GM12878 (cell line): Measurements from ENCODE around the gene TRAF3IP3. TPM values are rescaled to one million over a fixed set of nuclear protein-coding genes. Genes with fewer than 3 reads are reported as not detected.

Experiments
- ATAC-seq: fragments of 200-7000 bp; cut with Tn5 transposase; 3 replicates; pipeline ENCODE4 v1.9.1; 2020; ENCODE audit warnings: mild to moderate bottlenecking, moderate library complexity
- BruUV-seq: library from RNA; stranded (reverse); fragments of 400-500 nt; replicated peaks from 2 replicates; lab custom pipeline; 2021; lab: Mats Ljungman, UMichigan
- CTCF ChIA-PET: fragments of 300-600 bp; sonication (Branson Sonifier 250); formaldehyde crosslinking; extraction: SDS; loops from one replicate; lab custom pipeline; 2021; ENCODE audit warnings: inconsistent platforms; lab: Yijun Ruan, JAX
- POLR2A ChIA-PET: fragments of 350-600 bp; formaldehyde crosslinking; extraction: SDS; loops from one replicate; lab custom pipeline; 2021; ENCODE audit warnings: inconsistent platforms; lab: Charles Lee
- RAD21 ChIA-PET: fragments of 300-600 bp; sonication (Branson Sonifier 250); formaldehyde crosslinking; loops from one replicate; lab custom pipeline; 2023; ENCODE audit warnings: antibody characterized with exemption; ENCODE audit not compliant: unreplicated experiment; lab: Charles Lee
- SMC1A ChIA-PET: fragments of 300-600 bp; sonication (Branson Sonifier 250); formaldehyde crosslinking; loops from one replicate; lab custom pipeline; 2023; ENCODE audit not compliant: unreplicated experiment, uncharacterized antibody; lab: Charles Lee
- DNase-seq: peaks from one replicate; pipeline ENCODE4 v3.0.0-alpha.2; 2011; ENCODE audit warnings: low read depth, low spot score
- FAIRE-seq: peaks from 3 replicates; lab custom pipeline; 2011; peaks lifted over from hg19 to GRCh38; lab: Jason Lieb, UNC
- H2AFZ ChIP-seq: 2 replicates; pipeline ENCODE4 v1.6.0; 2011; ENCODE audit warnings: low read depth, low read length, control low read depth; ENCODE audit not compliant: control insufficient read depth
- H3K27ac ChIP-seq: 2 replicates; pipeline ENCODE4 v1.5.1; 2011; ENCODE audit warnings: control low read depth; ENCODE audit not compliant: control insufficient read depth, insufficient read depth
- H3K27me3 ChIP-seq, 2 experiments: replicated peaks in 1 of 2; 2 replicates each; pipeline versions ENCODE4 v1.6.0 to v1.6.1; 2011; ENCODE audit warnings: low read length in 1 of 2; ENCODE audit not compliant: control insufficient read depth in 2 of 2, insufficient read depth in 2 of 2
- H3K36me3 ChIP-seq, 2 experiments: 2 replicates each; pipeline ENCODE4 v1.5.1; 2011; ENCODE audit warnings: low read length in 1 of 2; ENCODE audit not compliant: control insufficient read depth in 2 of 2, insufficient read depth in 2 of 2
- H3K4me1 ChIP-seq: 2 replicates; pipeline ENCODE4 v1.6.1; 2011; ENCODE audit warnings: mild to moderate bottlenecking, low read length, moderate library complexity, mixed read lengths; ENCODE audit not compliant: control insufficient read depth, insufficient read depth
- H3K4me2 ChIP-seq: 2 replicates; pipeline ENCODE4 v1.6.0; 2011; ENCODE audit warnings: control low read depth; ENCODE audit not compliant: control insufficient read depth, insufficient read depth
- H3K4me3 ChIP-seq: fragments of 200-600 bp; sonication (generic); 2 replicates; pipeline ENCODE4 v1.5.1; 2016
- H3K79me2 ChIP-seq: 2 replicates; pipeline ENCODE4 v1.6.0; 2011; ENCODE audit warnings: low read length; ENCODE audit not compliant: control insufficient read depth, insufficient read depth
- H3K9ac ChIP-seq: 2 replicates; pipeline ENCODE4 v1.8.0; 2011; ENCODE audit warnings: low read length, control low read depth, mixed read lengths; ENCODE audit not compliant: control insufficient read depth, insufficient read depth
- H3K9me3 ChIP-seq: replicated peaks from 3 replicates; pipeline ENCODE4 v1.5.1; 2011; ENCODE audit warnings: mild to moderate bottlenecking, low read length; ENCODE audit not compliant: control insufficient read depth, insufficient read depth
- H4K20me1 ChIP-seq: 2 replicates; pipeline ENCODE4 v1.6.0; 2011; ENCODE audit not compliant: control insufficient read depth, insufficient read depth
- FOXM1 ChIP-seq: IDR thresholded peaks from 2 replicates; pipeline ENCODE4 v1.6.1; 2012; ENCODE audit warnings: low read depth, mild to moderate bottlenecking, inconsistent platforms, low read length, moderate library complexity
- GATAD2B ChIP-seq: fragments of 450-650 bp; conservative IDR thresholded peaks from 2 replicates; pipeline ENCODE4 v1.6.1; 2017; ENCODE audit warnings: low read depth, mild to moderate bottlenecking, moderate library complexity
- HDAC2 ChIP-seq: fragments of 200-600 bp; sonication (generic); IDR thresholded peaks from 2 replicates; pipeline ENCODE4 v1.6.1; 2017
- IKZF1 ChIP-seq: fragments of 450-650 bp; conservative IDR thresholded peaks from 2 replicates; pipeline ENCODE4 v1.6.1; 2017; ENCODE audit warnings: antibody characterized with exemption, mild to moderate bottlenecking
- MYB ChIP-seq: fragments of 150-350 bp; IDR thresholded peaks from 2 replicates; pipeline ENCODE4 v1.6.1; 2014; ENCODE audit warnings: mild to moderate bottlenecking, low read depth, low read length, borderline replicate concordance
- NBN ChIP-seq: fragments of 450-650 bp; IDR thresholded peaks from 2 replicates; pipeline ENCODE4 v1.6.1; 2016
- NKRF ChIP-seq: fragments of 450-650 bp; conservative IDR thresholded peaks from 2 replicates; pipeline ENCODE4 v1.6.1; 2017; ENCODE audit warnings: mild to moderate bottlenecking, moderate library complexity
- NR2C2 ChIP-seq: IDR thresholded peaks from 2 replicates; pipeline ENCODE4 v1.6.1; 2011; ENCODE audit warnings: borderline replicate concordance, low read depth; ENCODE audit not compliant: control insufficient read depth, insufficient read length
- RAD21 ChIP-seq: IDR thresholded peaks from 2 replicates; pipeline ENCODE4 v1.6.1; 2011; ENCODE audit warnings: mild to moderate bottlenecking, low read depth, low read length, moderate library complexity; ENCODE audit not compliant: insufficient read depth
- SMAD1 ChIP-seq: fragments of 450-650 bp; IDR thresholded peaks from 2 replicates; pipeline ENCODE4 v1.6.1; 2018; ENCODE audit warnings: mild to moderate bottlenecking, low read depth; ENCODE audit not compliant: partially characterized antibody
- YY1 ChIP-seq: IDR thresholded peaks from 2 replicates; pipeline ENCODE4 v1.6.1; 2011; ENCODE audit warnings: low read depth, mild to moderate bottlenecking, low read length
- ZBED1 ChIP-seq: IDR thresholded peaks from 2 replicates; pipeline ENCODE4 v1.6.1; 2016; ENCODE audit warnings: borderline replicate concordance
- ZNF217 ChIP-seq: fragments of 450-650 bp; IDR thresholded peaks from 2 replicates; pipeline ENCODE4 v1.6.1; 2017; ENCODE audit warnings: antibody characterized with exemption, mild to moderate bottlenecking
- ZSCAN29 ChIP-seq: fragments of 450-650 bp; IDR thresholded peaks from 2 replicates; pipeline ENCODE4 v1.6.1; 2017; ENCODE audit warnings: mild to moderate bottlenecking, moderate library complexity
- WGBS: methylation state at CpG from one replicate; pipeline ENCODE4 v1.1.6; 2016; ENCODE audit warnings: low lambda C conversion rate; ENCODE audit not compliant: insufficient replicate concordance, insufficient coverage; ENCODE audit errors: missing lambda C conversion rate; 5-methylcytosine and 5-hydroxymethylcytosine counted together
- in situ Hi-C: fragments of 300-500 bp; cut with MboI; formaldehyde crosslinking; loops from 9 replicates; pipeline ENCODE4 v1.14.3; 2018; ENCODE audit warnings: mixed read lengths
- intact Hi-C: fragments of 100-400 bp; cut with micrococcal nuclease; formaldehyde crosslinking; loops from one replicate; pipeline ENCODE4 v1.14.2; 2022; ENCODE audit not compliant: unreplicated experiment
- polyA plus RNA-seq, 11 experiments: library from polyadenylated mRNA; depleted of rRNA in 4 of 11; unstranded in 6 of 11; stranded (reverse) in 5 of 11; fragments of >200 nt; fragmentation: Nextera tagmentation in 4 of 11; fragmentation: Illumina TruSeq in 1 of 11; extraction: Ambion mirVana in 4 of 11; extraction: Trizol in 1 of 11; gene quantifications; 1 replicate in 1 of 11; 2 replicates in 10 of 11; pipeline versions ENCODE4 v1.2.1 to v1.2.3, GENCODE V29; 2011 to 2016; ENCODE audit warnings: inconsistent platforms in 2 of 11, missing spikeins in 2 of 11, low read depth in 1 of 11
- total RNA-seq, 4 experiments: library from RNA; depleted of rRNA in 3 of 4; stranded (reverse); fragments of >200 nt in 3 of 4; fragmentation: Illumina TruSeq in 1 of 4; extraction: Trizol in 1 of 4; gene quantifications; 2 replicates each; pipeline versions ENCODE4 v1.2.1 to v1.2.3, GENCODE V29; 2013 to 2021
- TF ChIP-seq, protein P1 (sequence below): fragments of 450-650 bp; formaldehyde crosslinking; IDR thresholded peaks from 2 replicates; pipeline ENCODE4 v1.5.0; 2022; ENCODE audit warnings: mild to moderate bottlenecking, missing genetic modification characterization
- TF ChIP-seq, protein P2 (sequence below): fragments of 450-650 bp; IDR thresholded peaks from 2 replicates; pipeline ENCODE4 v1.6.1; 2017; ENCODE audit warnings: borderline replicate concordance
- TF ChIP-seq, protein P3 (sequence below): IDR thresholded peaks from 2 replicates; pipeline ENCODE4 v1.6.1; 2012; ENCODE audit warnings: low read depth, low read length, improper control_type of control experiment

TRAF3IP3 gene
- total and polyA plus RNA-seq, 10 of the 15 experiments (the other 5 are each of a cell fraction or from before 2014, with no cell fraction given) = 61.6 to 121 (median 96.5) TPM

DNA sequence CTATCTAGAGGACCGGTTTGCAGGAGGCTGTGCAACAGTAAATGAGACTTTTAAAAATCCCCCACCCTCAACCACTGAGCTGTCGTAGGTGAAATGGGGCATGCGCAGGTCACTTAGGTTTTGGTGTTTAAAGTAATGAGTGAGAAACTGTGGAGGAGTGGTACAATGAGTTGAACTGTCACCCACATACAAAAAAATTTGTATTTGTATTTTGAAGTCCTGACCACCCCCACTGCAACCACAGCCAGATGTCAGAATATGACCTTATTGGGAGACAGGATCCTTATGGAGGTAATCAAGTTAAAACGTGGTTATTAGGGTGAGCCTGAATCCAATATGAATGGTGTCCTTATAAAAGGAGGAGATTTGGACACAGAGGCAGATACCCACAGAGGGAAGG lies 51.7 kb downstream of the TRAF3IP3 start:
- FAIRE-seq (no peak), DNase-seq (no peak), ATAC-seq (peak; percentile 39)
- no peaks in the 10 kb centered on the region for H3K36me3 ChIP-seq
- SMC1A ChIA-PET = interaction anchor here (0.6 to 2.5 kb wide), 7 partner anchors 8 to 202 kb away, joined by 3 to 8 read pairs (median 3); partner anchors contain the start of gene TRAF3IP3
- RAD21 ChIA-PET = interaction anchor here (0.6 to 1.2 kb wide), 3 partner anchors 9 to 115 kb away, joined by 3 to 4 read pairs (median 3); partner anchors contain the start of gene C1orf74
- BruUV-seq = no TSS peak
- no peaks in the 10 kb centered on the region; a peak in 1 of 4 replicates for H3K27me3 ChIP-seq
- H2AFZ ChIP-seq = no peak overlapping the region
- H3K9ac ChIP-seq = no peak overlapping the region
- WGBS = 35% methylated on average over 4 of the region's 4 CpGs
- intact Hi-C loops (no loop called here), in situ Hi-C loops (no loop called here)
- H4K20me1 ChIP-seq = no peaks in the 10 kb centered on the region
- CTCF ChIA-PET = interaction anchor here (0.6 to 7.7 kb wide), 9 partner anchors 9 to 56 kb away, joined by 3 to 78 read pairs (median 4); no protein-coding TSS in a partner anchor
- no peak overlapping the region for H3K4me3 ChIP-seq
- no peak overlapping the region for H3K4me2 ChIP-seq
- H3K4me1 ChIP-seq = no peaks in the 10 kb centered on the region
- no peak overlapping the region for H3K27ac ChIP-seq
- TF ChIP-seq SMAD1 (no peak), NBN (no peak), FOXM1 (no peak), ZSCAN29 (no peak), RAD21 (no peak), MYB (no peak), GATAD2B (no peak), HDAC2 (no peak), NR2C2 (no peak), IKZF1 (no peak), NKRF (no peak), ZBED1 (no peak), YY1 (no peak), ZNF217 (no peak)
- TF ChIP-seq, protein P1, sequence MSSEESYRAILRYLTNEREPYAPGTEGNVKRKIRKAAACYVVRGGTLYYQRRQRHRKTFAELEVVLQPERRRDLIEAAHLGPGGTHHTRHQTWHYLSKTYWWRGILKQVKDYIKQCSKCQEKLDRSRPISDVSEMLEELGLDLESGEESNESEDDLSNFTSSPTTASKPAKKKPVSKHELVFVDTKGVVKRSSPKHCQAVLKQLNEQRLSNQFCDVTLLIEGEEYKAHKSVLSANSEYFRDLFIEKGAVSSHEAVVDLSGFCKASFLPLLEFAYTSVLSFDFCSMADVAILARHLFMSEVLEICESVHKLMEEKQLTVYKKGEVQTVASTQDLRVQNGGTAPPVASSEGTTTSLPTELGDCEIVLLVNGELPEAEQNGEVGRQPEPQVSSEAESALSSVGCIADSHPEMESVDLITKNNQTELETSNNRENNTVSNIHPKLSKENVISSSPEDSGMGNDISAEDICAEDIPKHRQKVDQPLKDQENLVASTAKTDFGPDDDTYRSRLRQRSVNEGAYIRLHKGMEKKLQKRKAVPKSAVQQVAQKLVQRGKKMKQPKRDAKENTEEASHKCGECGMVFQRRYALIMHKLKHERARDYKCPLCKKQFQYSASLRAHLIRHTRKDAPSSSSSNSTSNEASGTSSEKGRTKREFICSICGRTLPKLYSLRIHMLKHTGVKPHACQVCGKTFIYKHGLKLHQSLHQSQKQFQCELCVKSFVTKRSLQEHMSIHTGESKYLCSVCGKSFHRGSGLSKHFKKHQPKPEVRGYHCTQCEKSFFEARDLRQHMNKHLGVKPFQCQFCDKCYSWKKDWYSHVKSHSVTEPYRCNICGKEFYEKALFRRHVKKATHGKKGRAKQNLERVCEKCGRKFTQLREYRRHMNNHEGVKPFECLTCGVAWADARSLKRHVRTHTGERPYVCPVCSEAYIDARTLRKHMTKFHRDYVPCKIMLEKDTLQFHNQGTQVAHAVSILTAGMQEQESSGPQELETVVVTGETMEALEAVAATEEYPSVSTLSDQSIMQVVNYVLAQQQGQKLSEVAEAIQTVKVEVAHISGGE (CRISPR knock-in tag) = no peak
- TF ChIP-seq, protein P2, sequence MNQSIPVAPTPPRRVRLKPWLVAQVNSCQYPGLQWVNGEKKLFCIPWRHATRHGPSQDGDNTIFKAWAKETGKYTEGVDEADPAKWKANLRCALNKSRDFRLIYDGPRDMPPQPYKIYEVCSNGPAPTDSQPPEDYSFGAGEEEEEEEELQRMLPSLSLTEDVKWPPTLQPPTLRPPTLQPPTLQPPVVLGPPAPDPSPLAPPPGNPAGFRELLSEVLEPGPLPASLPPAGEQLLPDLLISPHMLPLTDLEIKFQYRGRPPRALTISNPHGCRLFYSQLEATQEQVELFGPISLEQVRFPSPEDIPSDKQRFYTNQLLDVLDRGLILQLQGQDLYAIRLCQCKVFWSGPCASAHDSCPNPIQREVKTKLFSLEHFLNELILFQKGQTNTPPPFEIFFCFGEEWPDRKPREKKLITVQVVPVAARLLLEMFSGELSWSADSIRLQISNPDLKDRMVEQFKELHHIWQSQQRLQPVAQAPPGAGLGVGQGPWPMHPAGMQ = no peak
- TF ChIP-seq, protein P3, sequence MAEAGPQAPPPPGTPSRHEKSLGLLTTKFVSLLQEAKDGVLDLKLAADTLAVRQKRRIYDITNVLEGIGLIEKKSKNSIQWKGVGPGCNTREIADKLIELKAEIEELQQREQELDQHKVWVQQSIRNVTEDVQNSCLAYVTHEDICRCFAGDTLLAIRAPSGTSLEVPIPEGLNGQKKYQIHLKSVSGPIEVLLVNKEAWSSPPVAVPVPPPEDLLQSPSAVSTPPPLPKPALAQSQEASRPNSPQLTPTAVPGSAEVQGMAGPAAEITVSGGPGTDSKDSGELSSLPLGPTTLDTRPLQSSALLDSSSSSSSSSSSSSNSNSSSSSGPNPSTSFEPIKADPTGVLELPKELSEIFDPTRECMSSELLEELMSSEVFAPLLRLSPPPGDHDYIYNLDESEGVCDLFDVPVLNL = no peak
- H3K79me2 ChIP-seq = no peaks in the 10 kb centered on the region
- POLR2A ChIA-PET = interaction anchor here (0.6 to 1.5 kb wide), 8 partner anchors 8 to 1580 kb away, joined by 3 to 6 read pairs (median 4); partner anchors contain the start of gene TRAF3IP3
- H3K9me3 ChIP-seq = no peaks in the 10 kb centered on the region
